Lower leg skin (tissue), 4 donors: ENCODE data around the gene HELQ. TPM values are rescaled to one million over a fixed set of nuclear protein-coding genes. Genes with fewer than 3 reads are reported as not detected.

Experiments
- DNase-seq, 2 donors: peaks; one replicate each; pipeline ENCODE4 v3.0.0-alpha.2; 2019; ENCODE audit warnings: low spot score in 2 of 2
- H3K4me3 ChIP-seq: fragments of 200-600 bp; sonication (generic); 2 replicates; pipeline ENCODE4 v1.5.1; 2017; ENCODE audit warnings: mild to moderate bottlenecking, low read depth; ENCODE audit not compliant: poor library complexity, severe bottlenecking
- POLR2A ChIP-seq, 2 donors: fragments of 450-650 bp; IDR thresholded peaks; one replicate each; pipeline ENCODE4 v1.6.1; 2016 to 2017; ENCODE audit warnings: antibody characterized with exemption in 2 of 2, mild to moderate bottlenecking in 1 of 2, moderate library complexity in 1 of 2
- WGBS, 2 donors: methylation state at CpG; one replicate each; pipeline ENCODE4 v1.1.5; 2018; 5-methylcytosine and 5-hydroxymethylcytosine counted together
- intact Hi-C: fragments of 100-400 bp; cut with DNase I; formaldehyde crosslinking; loops from one replicate; pipeline ENCODE4 v1.15.0; 2023; ENCODE audit warnings: low total_unique reads
- total RNA-seq, 4 donors: library from RNA; depleted of rRNA; stranded (reverse); fragments of >200 nt; gene quantifications; one replicate each; pipeline ENCODE4 v1.1.0, GENCODE V29; 2016
- TF ChIP-seq, protein P1 (sequence below), 3 donors: fragments of 450-650 bp; IDR thresholded peaks; one replicate each; pipeline ENCODE4 v1.5.1; 2016; ENCODE audit warnings: antibody characterized with exemption in 3 of 3, mild to moderate bottlenecking in 3 of 3, moderate library complexity in 2 of 3

Gene HELQ
- total RNA-seq, 4 donors from 2014 or later = 11.6 to 22.3 (median 13.6) TPM

GRCh38 chr4:83387476-83388312, 67.9 kb downstream of the HELQ start:
- intact Hi-C loops = no loop called here
- TF ChIP-seq, protein P1, sequence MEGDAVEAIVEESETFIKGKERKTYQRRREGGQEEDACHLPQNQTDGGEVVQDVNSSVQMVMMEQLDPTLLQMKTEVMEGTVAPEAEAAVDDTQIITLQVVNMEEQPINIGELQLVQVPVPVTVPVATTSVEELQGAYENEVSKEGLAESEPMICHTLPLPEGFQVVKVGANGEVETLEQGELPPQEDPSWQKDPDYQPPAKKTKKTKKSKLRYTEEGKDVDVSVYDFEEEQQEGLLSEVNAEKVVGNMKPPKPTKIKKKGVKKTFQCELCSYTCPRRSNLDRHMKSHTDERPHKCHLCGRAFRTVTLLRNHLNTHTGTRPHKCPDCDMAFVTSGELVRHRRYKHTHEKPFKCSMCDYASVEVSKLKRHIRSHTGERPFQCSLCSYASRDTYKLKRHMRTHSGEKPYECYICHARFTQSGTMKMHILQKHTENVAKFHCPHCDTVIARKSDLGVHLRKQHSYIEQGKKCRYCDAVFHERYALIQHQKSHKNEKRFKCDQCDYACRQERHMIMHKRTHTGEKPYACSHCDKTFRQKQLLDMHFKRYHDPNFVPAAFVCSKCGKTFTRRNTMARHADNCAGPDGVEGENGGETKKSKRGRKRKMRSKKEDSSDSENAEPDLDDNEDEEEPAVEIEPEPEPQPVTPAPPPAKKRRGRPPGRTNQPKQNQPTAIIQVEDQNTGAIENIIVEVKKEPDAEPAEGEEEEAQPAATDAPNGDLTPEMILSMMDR (IDR thresholded peaks at IDR 0.05) = no peak
- TF ChIP-seq POLR2A (IDR thresholded peaks at IDR 0.05) = no peak
- no peak for DNase-seq
- no peak overlapping the region for H3K4me3 ChIP-seq
- WGBS, 2 donors = 46 to 59% methylated on average over 3 of the region's 3 CpGs

GRCh38 chr4:83387012-83387411, 68.6 kb downstream of the HELQ start:
- intact Hi-C loops = no loop called here
- 58 to 70% methylated on average over 3 of the region's 3 CpGs for WGBS, 2 donors
- TF ChIP-seq, protein P1 (IDR thresholded peaks at IDR 0.05) = no peak
- TF ChIP-seq POLR2A (IDR thresholded peaks at IDR 0.05) = no peak
- no peak overlapping the region for H3K4me3 ChIP-seq
- DNase-seq = no peak

DNA sequence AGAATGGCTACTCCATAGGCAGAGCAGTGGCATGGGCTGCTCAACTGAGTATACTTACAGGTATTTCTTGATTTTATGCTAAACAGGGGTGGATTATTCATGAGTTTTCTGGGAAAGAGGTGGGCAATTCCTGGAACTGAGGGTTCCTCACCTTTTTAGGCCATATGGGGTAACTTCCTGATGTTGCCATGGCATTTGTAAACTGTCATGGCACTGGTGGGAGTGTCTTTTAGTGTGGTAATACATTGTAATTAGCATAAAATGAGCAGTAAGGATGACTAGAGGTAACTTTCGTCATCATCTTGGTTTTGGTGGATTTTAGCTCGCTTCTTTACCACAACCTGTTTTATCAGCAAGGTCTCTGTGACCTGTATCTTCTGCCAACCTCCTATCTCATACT, 72.8 kb downstream of the HELQ start:
- DNase-seq = no peak
- whole genome bisulfite sequencing, 2 donors = 72 to 76% methylated on average over 2 of the region's 2 CpGs
- intact Hi-C loops = no loop called here
- H3K4me3 ChIP-seq = no peak overlapping the region
- TF ChIP-seq, protein P1 (IDR thresholded peaks at IDR 0.05) = no peak
- TF ChIP-seq POLR2A (IDR thresholded peaks at IDR 0.05) = no peak

- WGBS, 2 donors = 42 to 48% methylated on average over 4 of the region's 4 CpGs
- intact Hi-C loops = no loop called here
- DNase-seq = no peak
- no peak overlapping the region for H3K4me3 ChIP-seq
- TF ChIP-seq, protein P1 (IDR thresholded peaks at IDR 0.05) = no peak
- TF ChIP-seq POLR2A (IDR thresholded peaks at IDR 0.05) = no peak
Measured at GRCh38 chr4:83381173-83381572, 74.5 kb downstream of the HELQ start.

DNA sequence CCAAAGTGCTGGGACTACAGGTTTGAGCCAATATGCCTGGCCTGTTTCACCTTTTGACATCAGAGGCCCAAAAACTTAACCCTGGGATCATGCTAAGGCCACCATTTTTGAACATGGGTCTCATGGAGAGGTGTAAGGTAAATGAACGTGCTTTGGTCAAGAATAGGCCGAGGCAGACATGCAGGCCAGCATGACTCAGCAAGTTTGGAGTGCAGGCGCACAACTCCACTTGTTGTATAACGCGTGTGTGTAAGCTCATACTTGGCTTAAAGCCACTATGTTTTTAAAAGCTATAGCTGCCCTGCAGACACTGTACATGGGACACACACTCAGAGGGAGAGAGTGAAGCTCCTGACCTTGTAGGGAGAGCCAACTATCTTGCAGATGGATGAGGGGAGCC, 77.2 kb downstream of the HELQ start:
- intact Hi-C loops = no loop called here

More for the DNA sequence above, 77.2 kb downstream of the HELQ start:
- no peak overlapping the region for H3K4me3 ChIP-seq
- no peak for DNase-seq
- no peak for TF ChIP-seq POLR2A (IDR thresholded peaks at IDR 0.05)
- TF ChIP-seq, protein P1 (IDR thresholded peaks at IDR 0.05) = no peak
- WGBS, 2 donors = 86 to 89% methylated on average over 5 of the region's 5 CpGs
